Esophagus (tissue), 2 donors: ENCODE results near the gene MTRR. TPM values are rescaled to one million over a fixed set of nuclear protein-coding genes. Genes with fewer than 3 reads are reported as not detected.

Source experiments
- H3K27ac ChIP-seq, 2 donors: one replicate each; pipeline ENCODE4 v1.5.1; 2013; ENCODE audit warnings: low read depth in 2 of 2, mild to moderate bottlenecking in 2 of 2, inconsistent platforms in 1 of 2, low read length in 1 of 2, moderate library complexity in 1 of 2
- H3K27me3 ChIP-seq, 2 donors: one replicate each; pipeline ENCODE4 v1.6.1; 2013; ENCODE audit warnings: low read length in 2 of 2, control low read depth in 1 of 2, mild to moderate bottlenecking in 1 of 2; ENCODE audit not compliant: insufficient read depth in 2 of 2, control insufficient read depth in 1 of 2
- H3K36me3 ChIP-seq, 2 donors: one replicate each; pipeline ENCODE4 v1.6.1; 2013; ENCODE audit warnings: low read length in 1 of 2; ENCODE audit not compliant: control insufficient read depth in 2 of 2, insufficient read depth in 2 of 2
- H3K4me1 ChIP-seq, 2 donors: one replicate each; pipeline ENCODE4 v1.6.1; 2013; ENCODE audit warnings: low read length in 1 of 2; ENCODE audit not compliant: control insufficient read depth in 2 of 2, insufficient read depth in 2 of 2
- H3K4me3 ChIP-seq, 2 donors: one replicate each; pipeline ENCODE4 v1.5.1; 2013; ENCODE audit warnings: low read length in 2 of 2, mild to moderate bottlenecking in 2 of 2, low read depth in 1 of 2, moderate library complexity in 1 of 2
- H3K9me3 ChIP-seq, 2 donors: one replicate each; pipeline ENCODE4 v1.6.1; 2013; ENCODE audit warnings: mild to moderate bottlenecking in 2 of 2, low read depth in 1 of 2, low read length in 1 of 2, moderate library complexity in 1 of 2; ENCODE audit not compliant: control insufficient read depth in 2 of 2, insufficient read depth in 1 of 2
- WGBS, 2 donors: extraction: QIAGEN DNeasy Blood & Tissue Kit; methylation state at CpG; one replicate each; pipeline ENCODE4 v1.1.7; 2013; 5-methylcytosine and 5-hydroxymethylcytosine counted together
- polyA plus RNA-seq, 2 donors: library from polyadenylated mRNA; stranded (reverse); fragments of 200-250 nt; gene quantifications; one replicate each; pipeline ENCODE4 v1.2.3, GENCODE V29; 2013
- donor health status: healthy with polysubstance abuse.
- donor health status: Bipolar disorder and iron deficiency.

The MTRR gene
- polyA plus RNA-seq, 2 donors = 4.8 to 11.8 TPM

DNA sequence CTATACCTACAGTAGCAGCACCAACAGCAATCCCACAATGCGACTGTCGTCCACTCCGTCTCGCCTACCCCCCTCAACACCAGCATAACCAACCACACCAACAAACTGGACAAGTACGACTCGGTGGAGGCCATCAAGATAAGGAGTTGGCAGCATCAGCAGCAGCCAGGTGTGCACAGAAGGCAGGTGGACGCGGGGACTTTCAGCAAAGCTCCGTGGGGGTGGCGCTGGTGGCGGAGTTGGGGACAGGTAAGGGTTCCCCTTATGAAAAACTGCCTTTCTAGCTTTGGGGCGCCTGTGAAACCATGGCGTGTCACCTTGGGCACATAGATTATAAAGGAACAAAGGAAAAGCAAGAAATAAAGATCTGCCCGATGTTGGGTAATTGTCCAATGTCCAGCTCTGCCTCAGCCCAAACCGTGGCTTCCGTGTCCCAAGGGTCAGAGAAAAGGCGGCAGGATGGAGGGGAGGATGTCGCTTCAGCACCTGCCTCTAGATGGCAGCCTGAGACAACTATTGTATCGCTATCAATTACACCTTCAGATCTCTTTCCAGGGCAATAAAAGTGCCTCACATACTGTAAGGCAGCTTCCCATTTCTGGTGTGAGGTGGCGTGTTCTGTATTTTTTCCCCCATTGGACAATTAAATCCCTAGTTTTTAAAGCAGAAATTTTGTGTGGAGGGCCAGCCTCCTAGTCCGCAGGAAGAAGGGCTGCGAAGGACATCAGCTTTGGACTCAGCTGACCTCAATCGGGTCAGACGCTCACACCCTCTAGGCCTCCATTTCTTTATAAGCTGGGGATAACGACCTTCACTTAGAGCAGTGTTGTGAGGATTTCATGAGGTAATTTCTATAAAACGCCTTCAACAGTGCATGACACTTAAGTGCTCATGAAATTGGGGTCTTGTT is 58.8 kb downstream of the MTRR start:
- WGBS, 2 donors = 54 to 55% methylated on average over 26 of the region's 26 CpGs
- no peaks in the 10 kb centered on the region for H3K36me3 ChIP-seq
- H3K4me1 ChIP-seq = no peaks in the 10 kb centered on the region
- no peak overlapping the region for H3K27ac ChIP-seq
- no peaks in the 10 kb centered on the region for H3K27me3 ChIP-seq
- H3K9me3 ChIP-seq = peaks cover 0 to 3% of the 10 kb centered on the region in 2 donors
- no peak overlapping the region for H3K4me3 ChIP-seq

DNA sequence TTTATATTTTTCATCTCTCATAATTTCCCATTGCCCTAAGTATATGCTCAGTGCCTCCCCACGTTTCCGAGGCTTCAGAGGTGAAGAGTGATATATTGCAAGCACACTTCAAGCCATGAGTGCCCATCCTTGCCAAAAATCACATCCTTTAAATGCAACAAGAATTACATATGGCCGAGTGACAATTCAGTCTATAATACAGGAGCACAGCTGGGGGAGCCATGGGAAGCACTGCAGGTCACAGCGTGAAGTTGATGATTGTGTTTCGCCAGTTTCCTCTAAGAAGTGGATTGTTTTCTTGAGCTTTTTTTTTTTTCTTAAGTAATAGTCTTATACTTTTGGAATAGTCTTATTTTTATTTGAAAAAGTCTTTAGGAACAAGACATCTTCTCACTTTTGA is 61.1 kb downstream of the MTRR start:
- WGBS, 2 donors = 53 to 67% methylated on average over 5 of the region's 5 CpGs
- H3K27me3 ChIP-seq = no peaks in the 10 kb centered on the region
- no peaks in the 10 kb centered on the region for H3K36me3 ChIP-seq
- no peaks in the 10 kb centered on the region for H3K4me1 ChIP-seq
- no peak overlapping the region for H3K4me3 ChIP-seq
- no peak overlapping the region for H3K27ac ChIP-seq
- H3K9me3 ChIP-seq = peaks cover 0 to 3% of the 10 kb centered on the region in 2 donors

DNA sequence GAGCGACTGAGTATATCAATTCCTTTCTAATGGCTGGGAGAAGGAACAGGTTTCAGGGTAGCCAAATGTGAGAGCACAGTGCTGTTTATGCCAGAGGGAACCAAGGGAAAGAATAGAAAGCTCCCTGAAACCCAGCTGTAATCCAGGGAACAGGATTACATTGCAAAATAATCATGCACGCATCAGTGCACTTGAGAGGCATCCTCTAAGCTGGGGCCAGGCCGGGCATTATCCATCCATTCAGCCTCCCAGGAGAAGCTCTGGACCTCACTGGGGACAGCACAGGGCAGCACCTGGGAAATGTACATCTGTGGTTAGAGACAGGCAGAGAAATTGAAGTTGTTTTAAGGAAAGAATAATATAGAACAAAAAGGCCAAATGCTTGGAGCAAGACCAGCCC is 72.7 kb downstream of the MTRR start:
- 51 to 64% methylated on average over 3 of the region's 3 CpGs for WGBS, 2 donors
- Histone ChIP-seq H3K4me3 (no peak overlapping the region), H3K27ac (no peak overlapping the region), H3K4me1 (no peaks in the 10 kb centered on the region), H3K27me3 (no peaks in the 10 kb centered on the region), H3K36me3 (no peaks in the 10 kb centered on the region), H3K9me3 (peaks cover 0 to 2% of the 10 kb centered on the region in 2 donors)

DNA sequence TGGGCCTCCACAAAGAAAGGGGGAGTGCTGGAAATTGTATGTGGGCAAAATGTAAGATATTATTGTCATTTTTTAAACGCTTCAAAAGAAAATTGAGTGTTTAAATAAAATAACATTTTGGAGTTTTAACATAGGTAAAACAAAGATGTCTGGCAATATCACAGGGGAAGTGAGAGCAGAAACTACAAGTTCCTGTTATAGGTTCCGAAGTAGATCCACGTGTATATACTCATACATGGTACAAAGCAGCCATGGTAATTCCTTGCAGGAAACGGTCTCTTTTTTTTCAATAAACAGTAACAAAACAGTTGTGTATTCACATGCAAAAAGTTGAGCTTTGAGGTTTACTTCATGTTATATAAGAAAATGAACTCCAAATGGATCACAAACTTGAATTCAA is 78.4 kb downstream of the MTRR start:
- no peak overlapping the region for H3K4me3 ChIP-seq
- H3K9me3 ChIP-seq = no peaks in the 10 kb centered on the region
- H3K27me3 ChIP-seq = no peaks in the 10 kb centered on the region
- H3K4me1 ChIP-seq = no peaks in the 10 kb centered on the region
- 84 to 91% methylated on average over 4 of the region's 4 CpGs for WGBS, 2 donors
- H3K27ac ChIP-seq = no peak overlapping the region
- H3K36me3 ChIP-seq = no peaks in the 10 kb centered on the region

Other genes starting within 250 kb of the MTRR start
- under 1 TPM in 1 of 2 donors, not detected in 1; 0.06 TPM for gene CFAP90, start 18.0 kb upstream of the MTRR start, polyA plus RNA-seq
- 1 to 10 TPM; 7.8 to 8.0 TPM for gene FASTKD3, start 117 bp upstream of the MTRR start, polyA plus RNA-seq